GM18858 (cell line): Measurements from ENCODE around the gene TMEM272.

Experiments used
- ATAC-seq: cut with Tn5 transposase; IDR thresholded peaks from one replicate; pipeline ENCODE4 v1.9.1; 2021; ENCODE audit not compliant: unreplicated experiment

The TMEM272 gene

GRCh38 chr13:51856027-51856736 lies 11.2 kb upstream of the TMEM272 start:
- ATAC-seq = no peak

- ATAC-seq = no peak
These were observed 4.4 kb upstream of the TMEM272 start for GRCh38 chr13:51849145-51850101.

GRCh38 chr13:51848674-51849073 lies 3.7 kb upstream of the TMEM272 start:
- ATAC-seq = no peak

- ATAC-seq = no peak
These were observed 1.8 kb upstream of the TMEM272 start for GRCh38 chr13:51846756-51847155.

- no peak for ATAC-seq
These were observed 769 bp upstream of the TMEM272 start for GRCh38 chr13:51845574-51846318.

- no peak for ATAC-seq
These were observed 1.4 kb downstream of the TMEM272 start for GRCh38 chr13:51843529-51843928.

GRCh38 chr13:51841732-51842131 lies 3.2 kb downstream of the TMEM272 start:
- ATAC-seq = no peak

- no peak for ATAC-seq
These were observed 4.1 kb downstream of the TMEM272 start for GRCh38 chr13:51840917-51841316.

- no peak for ATAC-seq
These were observed 5.1 kb downstream of the TMEM272 start for GRCh38 chr13:51839711-51840540.

GRCh38 chr13:51838240-51838846 lies 6.6 kb downstream of the TMEM272 start:
- no peak for ATAC-seq

- no peak for ATAC-seq
These were observed 8.0 kb downstream of the TMEM272 start for GRCh38 chr13:51837016-51837415.

GRCh38 chr13:51834581-51835171 lies 10.3 kb downstream of the TMEM272 start:
- no peak for ATAC-seq

- ATAC-seq = no peak
These were observed 11.0 kb downstream of the TMEM272 start for GRCh38 chr13:51833980-51834379.

- ATAC-seq = peak; percentile 72
These were observed 12.4 kb downstream of the TMEM272 start for GRCh38 chr13:51832471-51833152.

GRCh38 chr13:51831519-51831918 lies 13.5 kb downstream of the TMEM272 start:
- ATAC-seq = no peak

GRCh38 chr13:51829568-51829899 lies 15.4 kb downstream of the TMEM272 start:
- no peak for ATAC-seq

GRCh38 chr13:51828730-51829567 lies 16.0 kb downstream of the TMEM272 start:
- ATAC-seq = no peak

GRCh38 chr13:51827254-51827653 lies 17.7 kb downstream of the TMEM272 start:
- ATAC-seq = no peak
